GM18505 (cell line): ENCODE data around the gene MED7.

Source experiments
- ATAC-seq: cut with Tn5 transposase; IDR thresholded peaks from one replicate; pipeline ENCODE4 v1.9.1; 2021; ENCODE audit not compliant: unreplicated experiment
- POLR2A ChIP-seq: IDR thresholded peaks from 4 replicates; pipeline ENCODE4 v1.6.1; 2011; ENCODE audit warnings: borderline replicate concordance; ENCODE audit not compliant: insufficient read depth, insufficient read length; ENCODE audit errors: extremely low read depth

Gene MED7

DNA sequence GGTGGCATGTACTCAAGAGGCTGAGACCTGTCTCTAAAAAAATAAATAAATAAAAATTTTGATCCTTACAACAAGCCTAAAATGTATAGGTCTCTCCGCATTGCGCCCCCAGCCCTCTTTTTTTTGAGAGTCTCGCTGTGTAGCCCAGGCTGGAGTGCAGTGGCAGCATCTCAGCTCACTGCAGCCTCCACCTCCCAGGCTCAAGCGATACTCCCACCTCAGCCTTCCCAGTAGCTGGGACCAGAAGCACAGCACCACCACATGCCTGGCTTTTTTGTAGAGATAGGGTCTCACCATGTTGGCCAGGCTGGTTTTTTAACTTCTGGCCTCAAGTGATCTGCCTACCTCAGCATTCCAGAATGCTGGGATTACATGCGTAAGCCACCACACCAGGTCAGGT is 25.6 kb upstream of the MED7 start:
- TF ChIP-seq POLR2A, result no peak
- no peak for ATAC-seq

GRCh38 chr5:157167214-157167621 is 24.6 kb upstream of the MED7 start:
- no peak for ATAC-seq
- TF ChIP-seq POLR2A, result no peak

DNA sequence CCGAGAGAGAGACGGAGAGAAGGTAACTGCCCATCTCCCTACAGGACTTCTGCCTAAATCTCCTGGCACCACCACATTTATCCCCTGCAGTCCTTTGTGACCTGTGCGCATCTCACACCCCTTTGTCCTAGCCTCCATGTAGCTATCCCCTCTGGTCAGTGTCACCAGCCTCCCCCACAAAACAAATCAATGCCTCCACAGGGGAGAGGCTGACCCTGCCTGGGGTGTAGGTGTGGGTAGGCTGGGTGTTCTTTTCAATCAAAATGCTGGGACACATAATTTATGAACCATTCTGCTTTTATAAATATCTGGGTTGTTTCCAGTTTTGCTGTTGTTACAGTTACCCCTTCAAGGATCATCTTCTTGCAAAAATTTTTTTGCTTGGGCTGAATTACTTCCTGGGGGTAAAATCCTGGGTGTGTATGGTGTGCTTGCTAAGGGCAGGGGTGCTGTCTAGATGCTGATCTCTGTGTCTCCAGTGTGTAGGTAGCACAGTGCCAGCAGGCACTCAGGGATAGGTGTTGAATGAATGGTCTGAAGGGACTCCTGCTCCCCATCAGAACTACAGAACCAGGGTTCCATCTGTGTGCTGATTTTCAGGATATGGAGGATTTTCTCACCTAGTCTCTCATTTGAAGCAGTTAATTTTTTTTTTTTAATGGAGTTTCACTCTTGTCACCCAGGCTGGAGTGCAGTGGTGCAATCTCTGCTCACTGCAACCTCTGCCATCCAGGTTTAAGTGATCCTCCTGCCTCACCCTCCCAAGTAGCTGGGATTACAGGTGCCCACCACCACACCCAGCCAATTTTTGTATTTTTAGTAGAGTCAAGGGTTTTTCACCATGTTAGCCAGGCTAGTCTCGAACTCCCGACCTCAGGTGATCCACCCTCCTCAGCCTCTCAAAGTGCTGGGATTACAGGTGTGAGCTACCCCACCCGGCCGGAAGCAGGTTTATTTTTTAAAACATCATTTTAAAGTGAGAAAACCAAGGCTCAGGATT is 23.8 kb upstream of the MED7 start, which contains the start of gene GARIN3:
Gene GARIN3, minus strand, starts transcription at position 51 of the 1,000 bp plus-strand sequence. CDS start 96 bp downstream, outside the sequence.
- ATAC-seq, result no peak
- TF ChIP-seq POLR2A, result no peak

DNA sequence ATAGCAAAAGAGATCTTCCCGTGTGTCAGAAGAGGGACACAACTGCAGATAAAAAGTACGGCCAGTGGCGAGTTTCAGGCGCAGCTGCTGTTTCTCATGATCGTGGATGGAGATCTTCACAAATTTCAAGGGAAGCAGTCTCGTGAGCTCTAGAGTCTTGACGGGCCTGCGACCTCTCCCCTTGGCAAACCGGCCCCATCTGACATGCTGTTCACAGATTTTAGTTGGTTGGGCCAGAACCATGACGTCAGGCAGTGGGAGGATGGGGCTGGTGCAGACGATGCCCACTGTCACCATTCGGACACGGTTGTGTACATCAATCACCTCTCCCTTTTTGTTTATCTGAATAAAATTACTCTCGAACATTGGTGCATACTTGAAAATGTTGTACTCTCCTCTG is 23.0 kb upstream of the MED7 start:
- ATAC-seq, result no peak
- TF ChIP-seq POLR2A, result no peak

GRCh38 chr5:157165261-157165660 is 22.6 kb upstream of the MED7 start:
- TF ChIP-seq POLR2A, result no peak
- ATAC-seq, result no peak

- ATAC-seq, result no peak
- TF ChIP-seq POLR2A, result no peak
Observed at GRCh38 chr5:157164521-157164920, 21.9 kb upstream of the MED7 start.

- TF ChIP-seq POLR2A, result no peak
- no peak for ATAC-seq
Observed at GRCh38 chr5:157162919-157163510, 20.4 kb upstream of the MED7 start.

GRCh38 chr5:157161996-157162395 is 19.3 kb upstream of the MED7 start:
- no peak for ATAC-seq
- TF ChIP-seq POLR2A, result no peak

DNA sequence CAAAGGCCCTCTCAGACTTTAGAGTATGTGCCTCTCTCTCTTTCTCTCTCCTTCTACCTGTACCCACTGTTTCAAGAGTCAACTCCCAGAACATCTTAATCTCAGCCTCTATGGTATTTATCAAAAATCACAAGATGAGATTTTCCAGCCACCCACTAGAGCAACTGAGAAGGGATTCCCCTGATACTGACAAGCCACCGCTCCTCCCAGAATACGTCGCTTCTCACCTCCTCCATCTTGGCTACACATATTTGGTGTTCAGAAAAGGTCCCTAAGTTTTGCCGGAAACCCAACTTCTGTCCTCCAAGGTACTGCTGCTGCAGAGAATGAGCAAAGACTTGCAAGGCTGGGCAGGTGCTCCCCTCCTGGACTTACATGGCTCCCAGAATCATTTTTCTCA is 17.3 kb upstream of the MED7 start:
- no peak for TF ChIP-seq POLR2A
- no peak for ATAC-seq

GRCh38 chr5:157159209-157159751 is 16.6 kb upstream of the MED7 start:
- no peak for TF ChIP-seq POLR2A
- no peak for ATAC-seq

- TF ChIP-seq POLR2A, result no peak
- ATAC-seq, result no peak
Observed at GRCh38 chr5:157157293-157157891, 14.7 kb upstream of the MED7 start.

GRCh38 chr5:157155297-157155696 is 12.6 kb upstream of the MED7 start:
- ATAC-seq, result no peak
- TF ChIP-seq POLR2A, result no peak

GRCh38 chr5:157150995-157151394 is 8.3 kb upstream of the MED7 start:
- no peak for TF ChIP-seq POLR2A
- no peak for ATAC-seq
